GM03348 (cell line): ENCODE measurements around the gene TRAF3IP1.
A peak's percentile ranks its signal among the peaks of the same experiment; 100 is the strongest.
"Not testable (repeated sequence)": the region's sequence is repeated elsewhere in the genome, so short reads cannot be mapped to it uniquely, and the experiment has no call there.

Source experiments
- DNase-seq: peaks from one replicate; pipeline ENCODE4 v3.0.0; 2012; ENCODE audit warnings: low spot score

The TRAF3IP1 gene

DNA sequence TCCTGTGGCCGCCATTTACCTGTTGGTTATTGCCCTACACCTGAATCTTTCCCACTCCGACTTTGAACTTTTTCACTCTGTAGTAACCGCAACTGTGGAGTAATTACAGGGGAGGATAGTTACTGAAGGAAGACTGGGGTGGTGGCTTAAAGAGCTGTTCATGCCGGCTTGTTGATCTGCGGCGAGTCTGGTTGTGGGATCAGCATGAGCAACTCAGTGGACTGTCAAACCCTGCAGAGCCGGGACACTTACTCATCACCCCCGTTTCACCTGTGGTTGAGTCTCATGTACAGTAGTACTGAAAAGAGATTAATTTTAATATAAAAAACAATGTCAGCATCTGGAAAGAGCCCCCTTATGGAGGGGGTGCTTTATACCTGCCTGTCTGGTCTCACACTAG is 108.5 kb downstream of the TRAF3IP1 start:
- DNase-seq = no peak

DNA sequence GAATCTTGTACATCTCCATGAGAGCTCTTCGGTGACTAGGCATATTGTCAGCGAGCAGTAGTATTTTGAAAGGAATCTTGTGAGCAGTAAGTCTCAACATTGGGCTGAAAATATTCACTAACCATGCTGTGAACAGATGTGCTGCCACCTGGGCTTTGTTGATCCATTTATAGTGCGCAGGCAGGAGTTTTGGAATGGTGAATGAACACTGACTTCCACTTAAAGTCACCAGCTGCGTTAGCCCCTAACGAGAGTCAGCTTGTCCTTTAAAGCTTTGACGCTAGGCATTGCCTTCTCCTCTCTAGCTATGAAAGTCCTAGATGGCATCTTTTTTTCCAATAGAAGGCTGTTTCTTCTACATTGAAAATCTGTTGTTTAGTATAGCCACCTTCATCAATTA is 110.5 kb downstream of the TRAF3IP1 start:
- no peak for DNase-seq

DNA sequence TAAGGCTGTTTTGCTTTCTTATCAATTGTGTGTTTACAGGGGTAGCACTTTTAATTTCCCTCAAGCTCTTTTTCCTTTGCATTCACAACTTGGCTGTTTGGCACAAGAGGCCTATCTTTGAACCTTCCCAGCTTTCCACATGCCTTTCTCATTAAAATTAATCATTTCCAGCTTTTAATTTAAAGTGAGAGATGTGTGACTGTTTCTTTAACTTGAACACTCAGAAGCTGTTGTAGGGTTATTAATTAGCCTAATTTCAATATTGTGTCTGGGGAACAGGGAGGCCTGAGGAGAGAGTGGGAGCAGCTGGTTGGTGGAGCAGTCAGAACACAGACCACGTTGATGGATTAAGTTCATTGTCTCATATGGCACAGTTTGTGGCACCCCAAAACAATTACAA is 111.1 kb downstream of the TRAF3IP1 start:
- DNase-seq = no peak

DNA sequence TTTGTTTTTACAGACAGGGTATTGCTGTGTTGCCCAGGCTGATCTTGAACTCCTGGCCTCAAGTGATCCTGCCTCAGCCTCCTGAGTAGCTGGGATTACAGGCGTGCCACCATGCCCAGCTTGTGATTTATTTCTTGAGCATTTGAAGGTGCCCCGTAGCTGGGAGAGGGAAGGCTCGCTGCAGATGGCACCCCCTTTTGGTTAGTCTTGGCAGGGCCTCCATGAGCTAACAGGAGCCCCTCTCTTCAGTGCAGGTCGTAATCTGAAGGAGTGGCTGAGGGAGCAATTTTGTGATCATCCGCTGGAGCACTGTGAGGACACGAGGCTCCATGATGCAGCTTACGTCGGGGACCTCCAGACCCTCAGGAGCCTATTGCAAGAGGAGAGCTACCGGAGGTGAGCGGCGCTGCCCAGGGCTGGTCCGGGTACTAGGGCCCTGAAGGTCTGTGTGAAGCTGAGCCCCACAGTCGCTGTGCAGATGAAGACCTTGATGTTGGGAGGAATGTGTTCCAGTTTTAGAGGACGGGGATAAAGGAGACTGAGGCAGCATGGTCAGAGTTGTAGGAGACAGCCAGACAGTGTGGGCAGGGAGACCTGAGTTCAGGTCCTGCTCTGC is 113.1 kb downstream of the TRAF3IP1 start:
- DNase-seq = no peak

DNA sequence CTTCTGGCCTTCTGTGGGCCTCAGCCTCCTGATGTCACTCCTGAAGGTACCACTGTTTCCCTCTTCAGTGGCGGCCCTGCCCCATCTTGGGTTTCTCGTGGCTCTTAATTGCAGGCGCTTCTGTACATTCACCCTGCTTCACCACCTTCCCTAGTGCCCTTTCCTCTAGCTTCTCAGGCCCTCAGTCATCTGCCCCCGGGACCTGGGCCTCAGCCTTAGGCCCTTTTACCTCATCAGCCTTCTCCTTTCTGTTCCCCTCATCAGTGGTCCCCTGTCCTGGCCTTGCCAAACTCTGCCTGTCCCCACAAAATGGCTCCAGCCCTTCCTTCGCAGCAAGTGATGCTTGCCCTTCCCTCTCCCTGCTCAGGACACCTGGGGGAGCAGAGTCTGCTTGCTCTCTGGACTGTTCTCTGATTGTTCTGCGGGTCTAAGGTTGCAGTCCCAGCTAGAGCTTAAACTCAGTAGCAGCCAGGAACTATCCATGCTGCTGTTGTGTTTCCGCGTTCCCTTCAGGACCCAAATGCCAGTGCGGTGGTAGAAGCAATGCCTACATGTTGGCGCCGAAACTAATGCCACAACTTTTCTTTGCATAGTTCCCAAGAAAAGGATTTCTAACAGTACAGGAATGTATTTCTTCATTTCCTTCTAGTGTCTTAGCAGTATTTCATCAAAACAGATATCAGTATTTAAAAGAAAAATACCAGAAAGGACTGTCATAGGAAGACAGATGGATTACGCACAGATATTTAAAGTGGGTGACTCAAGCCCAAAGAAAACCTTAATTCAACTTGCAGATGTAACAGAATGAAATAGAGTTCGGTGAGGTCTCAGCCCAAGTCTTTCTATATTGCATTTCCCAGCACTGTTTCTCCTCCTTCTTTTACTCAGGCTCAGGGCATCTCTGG is 113.9 kb downstream of the TRAF3IP1 start:
- DNase-seq = peak; percentile 81

DNA sequence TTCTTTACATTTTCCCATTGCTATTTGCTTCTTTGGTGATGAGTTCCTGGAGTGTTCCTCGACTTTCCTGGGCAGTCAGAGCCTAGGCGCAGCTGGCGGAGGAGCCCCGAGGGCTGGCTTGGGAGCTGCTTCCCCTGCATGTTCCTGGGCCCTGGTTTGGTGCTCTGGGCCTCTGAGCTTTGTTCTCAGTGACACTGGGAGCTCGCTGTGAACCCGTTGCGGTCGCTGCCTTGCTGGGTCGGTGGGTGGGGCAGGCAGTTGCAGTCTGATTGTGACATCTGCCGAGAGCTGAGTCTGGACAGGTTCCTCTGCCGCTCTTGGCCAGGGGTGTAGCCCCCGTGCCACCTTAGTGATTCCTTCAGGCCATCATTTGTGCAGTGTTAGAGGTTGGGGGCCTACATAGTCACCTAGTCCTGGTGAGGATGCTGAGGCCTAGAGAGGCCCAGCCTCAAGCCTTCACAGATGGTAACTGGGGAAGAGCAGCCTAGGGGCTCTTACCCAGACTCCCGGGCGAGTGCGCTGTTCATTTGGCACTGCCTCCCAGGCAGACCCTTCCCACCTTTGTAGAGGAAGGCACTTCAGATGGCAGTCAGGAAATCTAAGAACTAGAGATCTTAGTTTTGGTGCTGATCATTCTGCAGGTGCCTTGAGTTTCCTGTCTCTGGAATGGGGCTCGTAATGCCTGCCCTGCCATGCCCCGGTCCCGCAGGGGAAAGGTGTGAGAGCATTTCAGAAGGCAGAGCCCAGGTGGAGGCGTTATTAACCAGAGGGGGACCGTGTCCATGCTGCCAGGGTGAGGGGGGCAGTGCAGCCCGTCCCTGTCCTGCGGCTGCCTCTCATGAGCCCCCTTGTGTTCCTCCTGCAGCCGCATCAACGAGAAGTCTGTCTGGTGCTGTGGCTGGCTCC is 114.8 kb downstream of the TRAF3IP1 start:
- no peak for DNase-seq

DNA sequence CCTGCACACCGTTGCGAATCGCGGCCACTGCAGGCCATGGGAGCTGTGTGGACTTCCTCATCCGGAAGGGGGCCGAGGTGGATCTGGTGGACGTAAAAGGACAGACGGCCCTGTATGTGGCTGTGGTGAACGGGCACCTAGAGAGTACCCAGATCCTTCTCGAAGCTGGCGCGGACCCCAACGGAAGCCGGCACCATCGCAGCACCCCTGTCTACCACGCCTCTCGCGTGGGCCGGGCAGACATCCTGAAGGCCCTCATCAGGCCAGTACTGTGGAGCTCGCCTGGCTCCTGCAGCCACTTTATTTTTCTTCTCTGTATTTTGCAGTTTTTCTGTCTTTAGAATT is 115.4 kb downstream of the TRAF3IP1 start:
- DNase-seq = no peak

DNA sequence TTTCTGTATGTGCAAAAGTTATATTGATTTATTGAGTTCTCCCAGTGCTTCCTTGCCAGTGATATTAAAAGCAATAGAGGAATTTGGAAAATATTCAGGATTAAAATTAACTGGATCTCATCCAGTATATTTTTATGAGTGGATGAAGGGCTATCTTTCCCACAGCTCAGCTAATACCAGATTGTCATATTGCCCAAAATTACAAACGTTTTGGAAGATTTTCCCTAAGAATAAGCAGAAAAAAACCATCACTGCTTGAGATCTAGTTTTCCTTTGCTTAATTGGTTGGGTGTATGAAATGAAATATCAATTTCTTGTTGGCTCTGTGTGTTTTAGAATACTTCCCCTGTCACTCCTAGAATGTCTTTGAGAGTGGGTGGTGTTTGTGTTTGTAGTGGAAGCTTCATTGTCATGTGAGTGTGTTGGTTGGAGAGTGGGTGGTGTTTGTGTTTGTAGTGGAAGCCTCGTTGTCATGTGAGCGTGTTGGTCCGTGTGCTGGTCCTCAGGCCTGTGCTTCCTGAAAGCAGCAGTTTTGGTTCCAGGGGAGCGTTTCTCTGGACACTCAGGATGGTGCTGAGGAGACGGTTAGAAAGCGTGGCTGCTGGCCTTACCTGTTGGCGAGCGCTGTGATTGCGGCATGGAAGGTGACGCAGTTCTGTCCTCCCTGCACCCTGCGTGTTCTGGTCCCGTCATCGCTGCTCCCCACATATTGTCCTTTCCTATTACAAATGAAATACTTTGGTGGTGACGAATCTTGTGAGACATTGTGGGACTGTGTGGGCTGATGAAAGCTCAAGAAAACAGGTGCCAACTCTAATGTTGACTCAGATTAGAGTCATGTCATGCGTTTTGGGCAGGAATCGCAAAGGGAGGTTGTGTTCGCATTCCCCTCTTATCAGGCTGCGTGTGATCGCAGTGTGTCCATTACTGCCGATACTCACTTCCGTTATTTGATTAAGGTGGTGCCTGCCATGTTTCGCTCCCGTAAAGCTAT is 118.8 kb downstream of the TRAF3IP1 start:
- peak; percentile 86 for DNase-seq

DNA sequence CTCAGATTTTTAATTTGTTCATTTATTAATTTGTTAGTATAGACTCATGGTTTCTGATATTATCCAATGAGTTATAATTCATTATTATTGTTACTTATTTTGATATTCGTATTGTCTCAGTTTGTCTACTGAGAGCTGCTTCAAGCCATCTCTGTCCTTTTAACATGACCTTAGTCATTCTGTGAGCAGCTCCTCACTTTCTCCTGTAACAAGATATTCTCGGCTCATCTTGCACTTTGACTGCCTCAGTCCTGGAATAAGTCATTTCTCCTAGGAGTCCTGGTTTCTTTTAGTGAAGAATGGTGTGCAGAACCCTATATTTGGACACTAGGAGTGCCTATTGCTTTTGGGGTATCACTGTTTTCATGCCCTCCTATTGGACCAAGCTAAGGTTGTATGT is 119.6 kb downstream of the TRAF3IP1 start:
- no peak for DNase-seq

DNA sequence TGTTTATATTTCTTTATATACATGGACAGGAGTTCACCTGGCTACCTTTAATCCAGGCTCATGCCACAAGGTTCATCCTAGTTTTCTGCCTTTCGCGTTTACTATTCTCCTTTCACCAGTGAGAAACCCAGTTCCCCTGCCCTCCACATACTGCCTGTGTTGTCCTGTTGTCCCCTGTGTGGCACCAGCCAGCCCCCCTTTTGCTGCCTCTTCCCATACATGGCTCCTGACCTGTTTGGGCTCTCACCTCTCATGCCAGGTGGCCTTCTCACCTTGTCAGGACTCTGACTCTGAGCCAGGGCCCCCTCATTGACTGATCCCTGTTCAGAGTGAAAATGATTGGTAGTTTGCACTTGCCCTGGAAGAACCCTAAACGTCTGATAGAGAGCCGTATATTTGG is 120.0 kb downstream of the TRAF3IP1 start:
- no peak for DNase-seq

DNA sequence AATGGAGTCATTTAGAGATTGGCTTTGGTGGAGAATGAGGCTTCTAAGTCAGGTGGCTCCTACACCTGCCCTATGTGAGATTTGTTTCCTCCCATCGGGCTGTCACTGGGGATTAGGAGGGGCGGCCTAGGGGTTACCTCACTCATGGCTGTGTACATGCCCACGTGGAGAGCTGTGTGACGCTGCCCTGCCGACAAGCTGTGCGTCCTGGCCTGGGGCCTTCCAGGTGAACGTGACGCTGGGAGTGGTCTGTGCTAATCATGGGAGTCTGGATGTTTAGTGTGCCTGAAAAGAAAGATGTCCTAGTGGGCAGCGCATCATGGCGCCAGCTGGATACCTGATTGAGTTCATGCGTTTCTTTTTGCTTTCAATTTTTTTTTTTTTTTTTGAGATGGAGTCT is 120.4 kb downstream of the TRAF3IP1 start:
- DNase-seq = no peak

DNA sequence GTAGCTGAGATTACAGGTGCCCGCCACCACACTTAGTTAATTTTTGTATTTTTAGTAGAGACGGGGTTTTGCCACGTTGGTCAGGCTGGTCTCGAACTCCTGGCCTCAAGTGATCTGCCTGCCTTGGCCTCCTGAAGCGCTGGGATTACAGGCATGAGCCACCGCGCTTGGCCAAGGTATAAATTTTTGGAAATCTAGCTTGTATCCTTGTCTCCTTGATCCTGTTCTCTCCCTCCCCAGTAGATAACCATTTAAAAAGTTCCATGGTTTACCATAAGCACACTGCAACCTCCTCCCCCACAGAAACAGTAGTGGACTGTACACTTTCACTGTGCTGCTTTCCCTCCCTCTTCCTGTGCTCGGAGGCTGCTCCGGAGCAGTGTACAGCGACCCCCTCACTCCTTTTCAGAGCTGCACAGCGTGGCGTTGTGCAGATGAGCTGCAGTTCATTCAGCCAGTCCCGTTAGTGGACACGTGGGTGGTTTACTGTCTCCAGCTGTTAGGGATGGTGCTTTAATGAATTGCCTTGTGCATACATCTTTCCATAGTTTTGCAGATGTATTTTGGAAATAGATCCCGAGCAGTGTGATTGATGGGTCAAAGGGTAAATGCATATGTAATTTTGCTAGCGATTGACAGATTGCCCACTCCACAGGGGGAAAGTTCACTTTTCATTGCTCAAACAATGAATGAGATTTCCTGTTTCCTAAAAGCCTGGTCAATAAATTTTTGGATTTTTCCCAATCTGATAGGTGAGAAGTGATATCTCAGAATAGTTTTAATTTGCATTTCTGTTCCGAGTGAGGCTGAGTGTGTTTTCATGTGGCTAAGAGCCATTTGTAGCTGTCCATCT is 121.2 kb downstream of the TRAF3IP1 start:
- no peak for DNase-seq

DNA sequence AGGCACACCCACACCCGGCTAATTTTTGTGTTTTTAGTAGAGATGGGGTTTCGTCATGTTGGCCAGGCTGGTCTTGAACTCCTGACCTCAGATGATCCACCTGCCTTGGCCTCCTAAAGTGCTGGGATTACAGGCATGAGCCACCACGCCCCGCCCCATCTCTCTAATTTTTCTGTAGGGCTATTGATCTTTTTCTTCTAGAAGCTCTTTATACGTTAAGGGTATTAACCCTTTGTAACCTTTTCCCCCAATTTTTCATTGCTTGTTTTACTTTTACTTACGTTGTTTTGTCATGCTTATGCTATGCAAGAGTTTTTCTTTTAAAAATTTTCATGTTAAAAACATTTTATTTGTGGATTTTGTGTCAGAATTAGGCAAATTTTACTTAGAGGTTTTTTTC is 121.9 kb downstream of the TRAF3IP1 start:
- not testable (repeated sequence) for DNase-seq

DNA sequence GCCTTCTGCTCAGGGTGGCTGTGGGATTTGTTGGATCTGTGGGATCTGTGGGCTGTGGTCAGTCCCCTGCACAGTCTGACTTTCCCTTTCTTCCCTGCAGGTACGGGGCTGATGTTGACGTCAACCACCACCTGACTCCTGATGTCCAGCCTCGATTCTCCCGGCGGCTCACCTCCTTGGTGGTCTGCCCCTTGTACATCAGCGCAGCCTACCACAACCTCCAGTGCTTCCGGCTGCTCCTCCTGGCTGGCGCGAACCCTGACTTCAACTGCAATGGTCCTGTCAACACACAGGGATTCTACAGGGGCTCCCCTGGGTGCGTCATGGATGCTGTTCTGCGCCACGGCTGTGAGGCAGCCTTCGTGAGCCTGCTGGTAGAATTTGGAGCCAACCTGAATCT is 123.9 kb downstream of the TRAF3IP1 start:
- DNase-seq = no peak

DNA sequence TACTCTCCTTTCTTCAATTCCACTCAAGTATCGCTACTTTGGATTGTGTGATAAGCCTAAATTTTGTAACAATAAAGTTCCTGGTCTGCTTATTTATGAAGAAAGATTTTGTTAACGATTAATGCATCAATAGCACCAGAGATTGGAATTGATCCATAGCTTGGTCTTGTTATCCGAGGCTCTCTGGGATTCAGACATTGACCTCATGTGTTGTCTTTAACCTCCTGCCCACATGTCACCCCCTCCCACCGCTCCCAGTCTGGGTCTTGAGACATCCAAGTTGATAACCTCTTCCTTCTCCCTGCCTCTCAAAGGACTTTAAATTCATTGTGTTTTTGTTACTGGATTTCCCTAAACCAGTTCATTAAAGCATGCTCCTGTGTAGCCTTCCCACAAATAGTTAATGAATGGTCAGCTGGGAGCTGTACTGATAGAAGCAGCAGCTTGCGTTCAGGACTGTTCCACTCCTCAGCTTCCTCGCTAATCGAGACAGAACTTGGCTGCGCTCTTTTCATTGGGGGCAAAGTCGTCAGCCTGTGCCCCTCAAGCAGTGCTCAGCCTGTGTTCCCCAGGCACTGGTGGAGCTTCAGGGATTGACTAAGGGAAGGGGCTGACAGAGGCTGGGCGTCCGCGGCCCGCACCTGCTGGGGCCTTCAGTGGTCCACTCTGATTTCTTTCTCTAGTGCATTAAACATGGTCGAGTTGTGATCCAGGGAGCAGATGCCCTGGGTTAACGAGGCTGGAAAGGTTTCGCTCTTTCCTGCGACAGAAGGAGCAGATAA is 125.3 kb downstream of the TRAF3IP1 start:
- DNase-seq = no peak

DNA sequence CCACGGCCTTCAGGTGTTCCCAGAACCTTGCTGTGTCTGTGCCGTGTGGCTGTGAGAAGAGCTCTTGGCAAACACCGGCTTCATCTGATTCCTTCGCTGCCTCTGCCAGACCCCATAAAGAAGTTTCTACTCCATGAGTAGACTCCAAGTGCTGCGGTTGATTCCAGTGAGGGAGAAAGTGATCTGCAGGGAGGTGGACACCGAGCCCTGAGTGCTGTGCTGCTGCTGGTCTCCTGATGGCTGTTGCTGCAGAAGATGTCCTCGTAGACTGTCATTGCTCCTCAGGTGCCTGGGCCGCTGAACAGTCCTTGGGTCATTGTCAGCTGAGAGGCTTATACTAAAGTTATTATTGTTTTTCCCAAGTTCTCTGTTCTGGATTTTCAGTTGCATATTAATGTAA is 126.1 kb downstream of the TRAF3IP1 start:
- no peak for DNase-seq

DNA sequence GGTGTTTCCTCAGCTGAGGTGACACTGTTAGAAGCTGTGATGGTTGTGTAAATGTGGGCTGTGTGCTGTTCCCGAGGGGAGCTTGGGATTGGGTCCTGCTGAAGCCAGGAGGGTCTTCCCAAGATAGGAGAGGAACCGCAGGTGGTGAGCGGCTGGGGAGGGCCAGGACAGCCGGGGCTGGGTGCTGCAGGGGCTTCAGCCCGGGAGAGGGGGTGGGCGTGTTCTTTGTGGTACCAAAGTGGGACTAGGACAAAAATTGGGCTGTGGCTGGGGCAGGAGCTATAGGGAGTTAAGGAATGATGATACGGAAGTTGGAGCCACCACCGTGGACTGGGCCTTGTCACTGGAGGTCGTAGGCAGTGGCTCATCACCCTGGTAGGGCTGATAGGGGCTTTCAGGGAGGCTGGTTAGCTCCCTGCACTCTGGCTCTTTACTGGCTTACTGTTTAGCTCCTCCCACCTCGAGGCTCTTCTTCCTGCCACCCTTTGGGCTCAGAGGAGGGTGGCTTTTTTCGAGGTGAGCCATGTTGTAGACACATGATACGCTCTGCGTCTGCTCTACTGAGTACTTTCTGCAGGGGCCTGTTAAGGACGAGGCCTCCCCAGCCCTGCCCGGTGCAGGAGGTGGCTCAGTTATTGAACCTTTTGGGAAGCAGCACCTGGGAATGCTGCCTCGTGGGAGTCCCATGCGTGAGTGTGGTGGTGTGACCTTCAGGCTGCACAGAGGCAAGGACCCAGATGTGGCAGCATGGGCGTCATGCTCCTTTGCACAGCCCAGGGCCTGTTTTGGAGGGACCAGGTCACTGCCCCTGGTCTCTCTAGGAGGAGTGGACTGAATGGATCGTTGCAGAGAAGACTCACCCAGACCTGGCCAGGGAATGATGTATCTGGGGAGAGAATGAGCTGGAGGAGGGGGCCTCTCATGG is 128.0 kb downstream of the TRAF3IP1 start:
- no peak for DNase-seq

DNA sequence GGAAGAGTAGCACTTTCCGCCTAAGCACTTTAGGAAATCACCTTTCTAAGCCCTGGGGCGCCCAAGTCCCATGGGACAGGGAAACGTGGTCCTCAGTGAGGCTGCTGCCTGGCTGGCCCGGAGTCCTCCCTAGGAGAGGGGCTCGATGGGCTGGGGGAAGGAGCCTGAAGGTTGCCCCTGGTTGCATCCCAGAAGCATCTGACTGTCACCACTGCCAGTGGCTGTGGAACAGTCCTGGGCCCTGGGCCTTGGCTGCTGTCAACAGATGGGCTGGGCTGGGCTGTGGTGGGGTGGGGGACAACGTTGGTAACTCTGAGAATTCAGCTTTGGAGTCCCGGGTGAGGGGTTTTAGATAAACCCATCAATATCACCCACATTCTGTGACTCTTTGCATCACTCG is 128.9 kb downstream of the TRAF3IP1 start:
- DNase-seq = no peak
